Mesodermal cell (in vitro differentiated cells): ENCODE measurements around the gene HS3ST4.
"Not testable (repeated sequence)": the region's sequence is repeated elsewhere in the genome, so short reads cannot be mapped to it uniquely, and the experiment has no call there.

Source experiments
- H3K27ac ChIP-seq: 2 replicates; pipeline ENCODE4 v1.7.0; 2013; ENCODE audit warnings: mild to moderate bottlenecking, low read depth, low read length, moderate library complexity; ENCODE audit not compliant: severe bottlenecking
- H3K36me3 ChIP-seq: 2 replicates; pipeline ENCODE4 v1.7.1; 2013; ENCODE audit warnings: mild to moderate bottlenecking, low read length, moderate library complexity; ENCODE audit not compliant: control insufficient read depth, insufficient read depth
- H3K4me1 ChIP-seq: one replicate; pipeline ENCODE4 v1.7.1; 2013; ENCODE audit warnings: mild to moderate bottlenecking, low read length; ENCODE audit not compliant: insufficient read depth, control insufficient read depth, poor library complexity, severe bottlenecking
- H3K4me3 ChIP-seq: 2 replicates; pipeline ENCODE4 v1.7.0; 2013; ENCODE audit warnings: low read length, control low read depth, mild to moderate bottlenecking; ENCODE audit not compliant: insufficient read depth, poor library complexity, severe bottlenecking; ENCODE audit errors: extremely low read depth
- H3K9me3 ChIP-seq: 2 replicates; pipeline ENCODE4 v1.7.1; 2013; ENCODE audit warnings: mild to moderate bottlenecking, low read length, moderate library complexity; ENCODE audit not compliant: control insufficient read depth
- WGBS, 2 experiments: methylation state at CpG; one replicate each; pipeline ENCODE4 v1.1.5; 2013; ENCODE audit warnings: missing lambda C conversion rate in 2 of 2; ENCODE audit not compliant: insufficient coverage in 2 of 2; 5-methylcytosine and 5-hydroxymethylcytosine counted together

HS3ST4 gene

DNA sequence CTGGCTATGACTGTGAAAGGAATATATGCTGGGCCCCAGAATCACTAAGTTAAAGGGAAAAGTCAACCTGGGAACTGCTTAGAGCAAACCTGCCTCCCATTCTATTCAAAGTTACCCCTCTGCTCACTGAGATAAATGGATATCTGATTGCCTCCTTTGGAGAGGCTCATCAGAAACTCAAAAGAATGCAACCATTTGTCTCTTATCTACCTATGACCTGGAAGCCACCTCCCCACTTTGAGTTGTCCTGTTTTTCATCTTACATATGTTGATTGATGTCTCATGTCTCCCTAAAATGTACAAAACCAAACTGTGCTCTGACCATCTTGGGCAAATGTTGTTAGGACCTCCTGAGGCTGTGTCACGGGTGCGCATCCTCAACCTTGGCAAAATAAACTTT lies 84.5 kb downstream of the HS3ST4 start:
- not testable (repeated sequence) for H3K4me1 ChIP-seq, H3K36me3 ChIP-seq, H3K9me3 ChIP-seq, H3K27ac ChIP-seq, H3K4me3 ChIP-seq
- WGBS, 2 experiments, result 93 to 100% methylated on average over 2 of the region's 2 CpGs

DNA sequence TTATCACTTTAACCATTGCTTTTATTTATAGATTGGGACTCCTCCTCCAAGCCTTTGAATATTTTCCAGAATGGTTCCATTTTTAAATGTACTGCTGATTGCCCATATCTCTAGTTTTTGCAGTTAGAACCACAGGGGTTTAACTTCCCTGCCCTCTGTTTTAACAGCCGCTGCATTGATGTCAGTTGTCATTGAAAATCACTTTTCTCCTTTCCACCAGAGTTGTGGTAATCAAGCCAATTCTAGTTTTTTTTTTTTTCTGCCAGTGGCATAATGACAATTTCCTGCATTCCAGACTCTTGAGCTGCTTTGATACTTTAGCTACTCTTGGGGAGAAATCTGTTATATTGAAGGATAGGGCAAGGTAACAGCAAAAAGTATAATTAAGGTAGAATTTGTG lies 91.5 kb downstream of the HS3ST4 start:
- H3K4me3 ChIP-seq, result no peak overlapping the region
- no peak overlapping the region for H3K27ac ChIP-seq
- no peaks in the 10 kb centered on the region for H3K4me1 ChIP-seq
- H3K9me3 ChIP-seq, result no peaks in the 10 kb centered on the region
- H3K36me3 ChIP-seq, result no peaks in the 10 kb centered on the region
- 82 to 85% methylated on average over 1 of the region's 1 CpG for WGBS, 2 experiments

DNA sequence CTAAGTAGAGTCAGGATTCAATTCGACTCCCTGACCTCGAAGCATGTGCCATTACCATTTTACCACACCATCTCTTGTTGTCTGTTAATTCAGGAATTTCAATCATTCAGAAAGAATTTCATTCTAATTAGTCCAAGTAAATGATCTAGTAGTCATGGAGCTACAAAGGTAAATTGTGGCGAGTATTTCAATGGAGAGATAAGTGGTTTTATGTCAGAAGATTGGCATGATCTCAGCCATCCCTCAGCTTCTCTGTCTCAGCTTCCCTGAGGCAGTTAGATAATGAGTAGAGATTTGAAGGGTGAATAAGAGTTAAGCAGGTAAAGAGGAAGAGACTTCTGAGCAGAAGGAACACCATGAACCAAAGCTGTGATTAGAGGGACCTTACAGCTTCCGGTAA lies 93.6 kb downstream of the HS3ST4 start:
- H3K27ac ChIP-seq, result no peak overlapping the region
- WGBS, 2 experiments, result 50 to 86% methylated on average over 1 of the region's 4 CpGs

DNA sequence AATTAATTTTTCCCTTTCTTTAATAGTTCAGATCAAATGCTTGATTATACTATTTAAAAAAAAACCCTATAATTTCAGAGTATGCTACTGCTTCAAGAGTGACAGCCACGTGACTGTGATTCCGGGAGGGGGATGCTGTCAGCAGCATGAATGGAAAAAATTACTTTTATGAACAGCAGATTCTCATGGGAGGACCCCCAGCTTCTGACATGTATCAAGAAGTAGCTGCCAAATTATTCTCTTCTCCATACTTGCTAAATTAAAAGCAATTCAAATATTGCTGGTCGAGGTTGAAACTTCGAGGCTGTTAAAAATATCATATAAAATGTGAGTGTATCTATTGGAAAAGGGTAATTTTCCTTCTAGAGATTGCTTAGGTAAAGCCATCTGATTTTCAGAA lies 95.0 kb downstream of the HS3ST4 start:
- Histone ChIP-seq H3K4me3 (no peak overlapping the region), H3K27ac (no peak overlapping the region), H3K4me1 (no peaks in the 10 kb centered on the region), H3K36me3 (no peaks in the 10 kb centered on the region), H3K9me3 (no peaks in the 10 kb centered on the region)
- WGBS, 2 experiments, result no CpG with 5 or more reads among the region's 4 CpGs

More for the DNA sequence above, 93.6 kb downstream of the HS3ST4 start:
- Histone ChIP-seq H3K4me1 (no peaks in the 10 kb centered on the region), H3K9me3 (no peaks in the 10 kb centered on the region), H3K4me3 (no peak overlapping the region), H3K36me3 (no peaks in the 10 kb centered on the region)

DNA sequence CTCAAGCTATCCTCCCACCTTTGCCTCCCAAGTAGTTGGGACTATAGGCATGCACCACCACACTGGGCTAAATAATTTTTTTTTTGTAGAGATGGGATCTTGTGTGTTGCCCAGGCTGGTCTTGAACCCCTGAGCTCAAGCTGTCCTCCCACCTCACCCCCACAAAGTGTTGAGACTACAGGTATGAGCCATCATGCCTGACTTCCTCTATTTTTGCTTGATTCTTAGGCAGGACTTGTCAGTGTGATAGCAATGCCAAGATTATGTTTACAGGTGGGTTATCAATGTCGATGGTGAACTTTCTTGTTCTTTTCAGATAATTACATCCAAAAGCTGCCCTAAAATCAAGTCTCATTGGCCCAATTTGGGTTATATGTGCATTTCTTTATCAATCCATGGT lies 96.9 kb downstream of the HS3ST4 start:
- H3K9me3 ChIP-seq, result no peaks in the 10 kb centered on the region
- no CpG with 5 or more reads among the region's 1 CpG for whole genome bisulfite sequencing, 2 experiments
- no peaks in the 10 kb centered on the region for H3K4me1 ChIP-seq
- H3K27ac ChIP-seq, result no peak overlapping the region
- no peak overlapping the region for H3K4me3 ChIP-seq
- no peaks in the 10 kb centered on the region for H3K36me3 ChIP-seq

DNA sequence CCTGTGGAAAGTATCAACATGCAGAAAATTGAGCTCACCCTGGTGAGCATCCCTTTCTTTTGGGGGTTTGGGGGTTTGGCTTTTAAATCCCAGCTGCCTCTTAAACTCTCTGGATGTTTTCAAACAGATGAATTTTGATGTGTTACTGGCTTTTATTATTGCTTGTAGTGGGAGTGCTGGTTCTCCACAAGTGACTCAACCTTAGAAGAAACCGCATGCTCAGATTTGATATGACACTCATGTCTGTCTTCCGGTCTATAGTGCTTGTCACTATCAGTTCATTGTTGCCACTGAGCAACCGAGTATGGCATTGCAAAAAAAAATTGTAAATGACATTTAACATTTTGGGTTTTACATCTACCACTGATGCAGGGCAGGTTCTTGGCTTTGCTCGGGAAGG lies 104.5 kb downstream of the HS3ST4 start:
- Histone ChIP-seq H3K4me1 (no peaks in the 10 kb centered on the region), H3K9me3 (peaks cover 3% of the 10 kb centered on the region), H3K27ac (no peak overlapping the region), H3K4me3 (no peak overlapping the region), H3K36me3 (no peaks in the 10 kb centered on the region)
- 87 to 94% methylated on average over 4 of the region's 4 CpGs for WGBS, 2 experiments

DNA sequence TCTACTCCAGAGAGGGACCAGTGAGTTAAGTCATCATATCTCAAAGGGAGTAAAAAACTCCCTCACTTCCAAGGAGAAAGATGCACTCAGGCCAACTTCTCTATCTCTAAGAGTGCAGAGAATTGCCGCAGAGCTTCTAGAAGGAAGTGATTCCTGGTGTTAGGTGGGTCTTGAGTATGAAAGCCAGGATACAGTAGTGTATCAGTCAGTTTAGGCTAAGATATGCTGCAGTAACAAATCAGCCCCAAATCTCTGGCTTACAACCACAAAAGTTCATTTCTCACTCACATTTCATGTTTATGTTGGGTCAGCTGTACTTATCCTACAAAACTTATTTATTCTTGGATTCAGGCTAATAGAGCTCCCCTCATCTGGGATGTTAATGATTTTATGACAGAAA lies 106.3 kb downstream of the HS3ST4 start:
- H3K4me3 ChIP-seq, result no peak overlapping the region
- WGBS, 2 experiments, result no CpG with 5 or more reads among the region's 1 CpG
- H3K36me3 ChIP-seq, result no peaks in the 10 kb centered on the region
- H3K27ac ChIP-seq, result no peak overlapping the region
- H3K9me3 ChIP-seq, result peaks cover 3% of the 10 kb centered on the region
- H3K4me1 ChIP-seq, result no peaks in the 10 kb centered on the region

DNA sequence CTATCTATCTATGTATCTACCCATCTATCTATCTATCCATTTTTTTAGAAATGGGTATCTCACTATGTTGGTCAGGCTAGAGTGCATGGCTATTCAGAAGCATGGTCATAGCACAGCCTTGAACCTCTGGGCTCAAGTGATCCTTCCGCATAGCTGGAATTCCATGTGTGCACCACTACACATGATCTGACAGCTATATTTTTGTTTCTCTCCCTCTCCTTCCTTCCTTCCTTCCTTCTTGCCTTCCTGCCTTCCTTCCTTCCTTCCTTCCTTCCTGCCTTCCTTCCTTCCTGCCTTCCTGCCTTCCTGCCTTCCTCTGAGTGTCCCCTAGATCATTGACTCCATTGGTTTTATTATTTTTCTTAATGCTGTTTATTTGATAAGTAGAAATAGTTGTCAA lies 108.1 kb downstream of the HS3ST4 start:
- WGBS, 2 experiments, result 100% methylated on average over 1 of the region's 1 CpG
- no peaks in the 10 kb centered on the region for H3K36me3 ChIP-seq
- peaks cover 3% of the 10 kb centered on the region for H3K9me3 ChIP-seq
- no peaks in the 10 kb centered on the region for H3K4me1 ChIP-seq
- H3K27ac ChIP-seq, result no peak overlapping the region
- H3K4me3 ChIP-seq, result no peak overlapping the region

DNA sequence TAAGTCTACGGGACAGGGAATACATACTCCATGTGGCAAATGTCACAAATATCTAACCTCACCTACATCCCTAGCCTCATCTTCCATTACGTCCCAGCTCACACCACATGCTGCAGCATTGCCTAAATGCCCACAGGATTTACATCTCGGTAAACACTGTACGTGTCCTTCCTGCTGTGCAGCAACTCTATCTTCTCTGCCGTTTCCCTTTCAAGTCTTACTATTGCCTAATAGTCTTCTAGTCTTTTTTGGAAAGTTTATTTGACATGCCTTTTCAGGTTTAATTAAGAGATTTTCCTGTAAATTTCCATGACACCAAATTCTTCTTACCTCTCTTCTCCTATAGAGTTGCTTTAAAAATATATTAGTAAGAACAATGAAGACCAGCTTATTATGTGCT lies 120.5 kb downstream of the HS3ST4 start:
- Histone ChIP-seq H3K4me1 (no peaks in the 10 kb centered on the region), H3K36me3 (no peaks in the 10 kb centered on the region), H3K9me3 (no peaks in the 10 kb centered on the region), H3K27ac (no peak overlapping the region), H3K4me3 (no peak overlapping the region)
- WGBS, 2 experiments, result 93 to 94% methylated on average over 3 to 4 of the region's 5 CpGs

DNA sequence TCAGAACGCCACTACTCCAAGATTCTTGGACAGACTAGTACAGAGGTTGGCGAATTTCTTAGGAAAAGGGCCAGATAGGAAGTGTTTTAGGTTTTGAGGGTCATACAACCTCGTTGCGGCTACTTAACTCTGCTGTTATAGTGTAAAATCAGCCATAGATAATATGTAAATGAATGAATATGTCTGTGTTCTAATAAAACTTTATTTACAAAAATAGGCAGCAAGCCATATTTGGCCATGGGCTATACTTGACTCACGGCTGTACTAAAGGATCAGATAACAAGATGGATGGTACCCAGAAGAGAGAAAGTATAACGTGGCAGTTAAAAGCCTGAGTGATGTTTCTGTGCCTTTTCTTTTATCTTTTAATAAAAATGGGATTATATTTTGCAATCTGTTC lies 125.5 kb downstream of the HS3ST4 start:
- no peaks in the 10 kb centered on the region for H3K9me3 ChIP-seq
- 83 to 94% methylated on average over 4 of the region's 6 CpGs for WGBS, 2 experiments
- H3K27ac ChIP-seq, result no peak overlapping the region
- H3K36me3 ChIP-seq, result no peaks in the 10 kb centered on the region
- no peaks in the 10 kb centered on the region for H3K4me1 ChIP-seq
- no peak overlapping the region for H3K4me3 ChIP-seq

DNA sequence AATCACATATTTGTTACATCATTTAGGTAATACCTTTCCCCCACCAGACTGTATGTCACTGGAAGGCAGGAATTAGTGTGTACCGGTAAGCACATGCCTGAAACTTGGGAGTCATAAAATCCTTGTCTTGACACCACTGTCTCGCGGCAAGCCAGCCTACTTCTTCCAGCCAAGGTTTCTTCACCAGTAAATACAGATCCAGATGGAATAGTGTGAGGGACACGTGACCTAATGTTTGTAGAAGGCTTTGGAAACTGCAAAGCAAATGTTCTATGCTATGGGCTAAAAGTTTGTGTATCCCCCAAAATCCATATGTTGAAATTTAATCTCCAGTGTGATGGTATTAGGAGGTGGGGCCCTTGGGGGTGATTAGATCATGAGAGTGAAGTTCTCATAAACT lies 126.1 kb downstream of the HS3ST4 start:
- no peaks in the 10 kb centered on the region for H3K4me1 ChIP-seq
- whole genome bisulfite sequencing, 2 experiments, result 100% methylated on average over 2 of the region's 4 CpGs; no CpG with 5 or more reads in 1 of the 2 experiments
- H3K9me3 ChIP-seq, result no peaks in the 10 kb centered on the region

DNA sequence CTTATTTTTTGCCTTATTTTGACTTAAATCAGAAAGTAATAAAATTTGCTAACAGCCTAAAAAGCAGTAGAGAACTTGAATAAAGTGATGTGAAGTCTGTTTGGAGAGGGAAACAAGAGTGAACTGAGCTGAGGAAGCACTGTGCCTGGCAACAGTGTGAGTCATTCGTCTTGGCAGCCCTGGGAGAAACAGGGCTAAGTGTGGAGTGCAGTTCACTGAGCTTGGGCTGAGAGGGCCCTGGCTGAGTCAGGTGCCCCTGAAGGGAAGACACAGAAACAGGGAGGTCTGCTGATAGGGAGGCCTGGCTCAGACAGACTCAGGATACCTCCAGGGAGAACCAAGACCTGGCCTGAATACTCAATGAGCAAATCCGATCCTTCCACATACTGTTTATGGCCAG lies 132.1 kb downstream of the HS3ST4 start:
- 66 to 82% methylated on average over 2 of the region's 2 CpGs for WGBS, 2 experiments
- no peaks in the 10 kb centered on the region for H3K9me3 ChIP-seq
- no peaks in the 10 kb centered on the region for H3K36me3 ChIP-seq
- no peak overlapping the region for H3K27ac ChIP-seq
- H3K4me3 ChIP-seq, result no peak overlapping the region
- H3K4me1 ChIP-seq, result no peaks in the 10 kb centered on the region

More for the DNA sequence above, 126.1 kb downstream of the HS3ST4 start:
- Histone ChIP-seq H3K27ac (no peak overlapping the region), H3K4me3 (no peak overlapping the region), H3K36me3 (no peaks in the 10 kb centered on the region)
